ENCODE measurements around the gene INPP5A. TPM values are rescaled to one million over a fixed set of nuclear protein-coding genes. Genes with fewer than 3 reads are reported as not detected.

INPP5A gene
- total RNA-seq, 1 donor from 2014 or later, result 103 TPM

- no peak for DNase-seq (ENCODE audit: low spot score)
These were observed 3.1 kb upstream of the INPP5A start for GRCh38 chr10:132534391-132535064.

- no peak for DNase-seq (ENCODE audit: low spot score)
These were observed 2.4 kb upstream of the INPP5A start for GRCh38 chr10:132535065-132535651.

- DNase-seq (ENCODE audit: low spot score), result no peak
These were observed 1.2 kb upstream of the INPP5A start for GRCh38 chr10:132536241-132536876.

GRCh38 chr10:132536877-132537683 is 507 bp upstream of the INPP5A start:
- DNase-seq (ENCODE audit: low spot score), result peak; percentile 100

- no peak for DNase-seq (ENCODE audit: low spot score)
These were observed 623 bp downstream of the INPP5A start for GRCh38 chr10:132538031-132538789.

- no peak for DNase-seq (ENCODE audit: low spot score)
These were observed 1.3 kb downstream of the INPP5A start for GRCh38 chr10:132538790-132539421.

- no peak for DNase-seq (ENCODE audit: low spot score)
These were observed 1.8 kb downstream of the INPP5A start for GRCh38 chr10:132539431-132539839.

- DNase-seq (ENCODE audit: low spot score), result peak; percentile 90
These were observed 2.3 kb downstream of the INPP5A start for GRCh38 chr10:132539894-132540293.

GRCh38 chr10:132540456-132540855 is 2.9 kb downstream of the INPP5A start:
- DNase-seq (ENCODE audit: low spot score), result peak; percentile 40

- no peak for DNase-seq (ENCODE audit: low spot score)
These were observed 3.5 kb downstream of the INPP5A start for GRCh38 chr10:132541129-132541528.

GRCh38 chr10:132541601-132542011 is 4.0 kb downstream of the INPP5A start:
- DNase-seq (ENCODE audit: low spot score), result no peak

- DNase-seq (ENCODE audit: low spot score), result no peak
These were observed 4.6 kb downstream of the INPP5A start for GRCh38 chr10:132542086-132542775.

- no peak for DNase-seq (ENCODE audit: low spot score)
These were observed 5.2 kb downstream of the INPP5A start for GRCh38 chr10:132542819-132543218.

- no peak for DNase-seq (ENCODE audit: low spot score)
These were observed 6.5 kb downstream of the INPP5A start for GRCh38 chr10:132543916-132544743.

GRCh38 chr10:132544744-132545658 is 7.4 kb downstream of the INPP5A start:
- peak; percentile 19 for DNase-seq (ENCODE audit: low spot score)

GRCh38 chr10:132545659-132546367 is 8.2 kb downstream of the INPP5A start:
- no peak for DNase-seq (ENCODE audit: low spot score)

- no peak for DNase-seq (ENCODE audit: low spot score)
These were observed 9.2 kb downstream of the INPP5A start for GRCh38 chr10:132546567-132547420.

Data from umbilical cord (tissue), 2 donors.